Measurements from ENCODE around the gene PI4KA.

DNA sequence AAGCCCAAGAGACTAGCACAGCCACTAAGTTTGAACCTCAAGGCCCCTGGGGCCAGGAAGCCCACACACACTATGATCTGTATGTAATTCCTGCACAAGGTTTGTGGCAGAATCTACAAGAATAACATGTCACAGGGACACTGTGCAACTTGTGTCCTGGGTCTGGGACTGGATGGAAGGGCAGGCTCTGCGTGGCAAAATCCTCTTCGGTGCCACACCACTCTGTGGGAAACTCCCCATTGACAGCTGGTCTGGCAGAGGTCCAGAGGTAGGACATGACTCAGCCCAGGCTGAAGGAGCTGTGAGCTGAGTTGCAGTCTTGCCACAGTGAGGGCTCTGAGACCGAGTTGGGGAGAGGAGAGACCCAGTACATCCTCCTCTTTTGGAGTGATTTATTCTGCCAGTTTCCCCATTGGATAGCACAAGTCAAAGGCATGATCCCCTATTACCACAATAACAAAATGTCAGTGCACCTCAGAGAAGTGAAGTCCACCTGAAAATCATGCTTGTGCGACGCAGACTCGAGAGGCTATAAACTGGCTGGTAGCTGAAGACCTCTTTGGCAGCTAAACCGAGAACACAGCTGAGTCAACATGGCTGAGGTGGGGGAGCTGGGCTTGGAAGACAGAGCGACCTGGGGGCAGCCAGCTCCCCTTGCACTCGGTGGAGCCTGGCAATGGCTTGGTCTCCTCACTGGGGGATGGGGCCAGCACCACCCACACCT is 108.0 kb downstream of the PI4KA start:
- TF ChIP-seq, protein P1, sequence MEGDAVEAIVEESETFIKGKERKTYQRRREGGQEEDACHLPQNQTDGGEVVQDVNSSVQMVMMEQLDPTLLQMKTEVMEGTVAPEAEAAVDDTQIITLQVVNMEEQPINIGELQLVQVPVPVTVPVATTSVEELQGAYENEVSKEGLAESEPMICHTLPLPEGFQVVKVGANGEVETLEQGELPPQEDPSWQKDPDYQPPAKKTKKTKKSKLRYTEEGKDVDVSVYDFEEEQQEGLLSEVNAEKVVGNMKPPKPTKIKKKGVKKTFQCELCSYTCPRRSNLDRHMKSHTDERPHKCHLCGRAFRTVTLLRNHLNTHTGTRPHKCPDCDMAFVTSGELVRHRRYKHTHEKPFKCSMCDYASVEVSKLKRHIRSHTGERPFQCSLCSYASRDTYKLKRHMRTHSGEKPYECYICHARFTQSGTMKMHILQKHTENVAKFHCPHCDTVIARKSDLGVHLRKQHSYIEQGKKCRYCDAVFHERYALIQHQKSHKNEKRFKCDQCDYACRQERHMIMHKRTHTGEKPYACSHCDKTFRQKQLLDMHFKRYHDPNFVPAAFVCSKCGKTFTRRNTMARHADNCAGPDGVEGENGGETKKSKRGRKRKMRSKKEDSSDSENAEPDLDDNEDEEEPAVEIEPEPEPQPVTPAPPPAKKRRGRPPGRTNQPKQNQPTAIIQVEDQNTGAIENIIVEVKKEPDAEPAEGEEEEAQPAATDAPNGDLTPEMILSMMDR (IDR thresholded peaks at IDR 0.05; ENCODE audit: poor library complexity, severe bottlenecking), result no peak
- TF ChIP-seq SMC3 (conservative IDR thresholded peaks at IDR 0.05; ENCODE audit: poor library complexity) (no peak), EP300 (conservative IDR thresholded peaks at IDR 0.05; ENCODE audit: poor library complexity, severe bottlenecking) (no peak), RAD21 (conservative IDR thresholded peaks at IDR 0.05) (no peak), TAF1 (IDR thresholded peaks at IDR 0.05; ENCODE audit: low read depth) (no peak), EZH2 (IDR thresholded peaks at IDR 0.05; ENCODE audit: borderline replicate concordance, insufficient read depth, low read length, poor library complexity, severe bottlenecking) (no peak), POLR2AphosphoS5 (IDR thresholded peaks at IDR 0.05) (no peak), MXI1 (conservative IDR thresholded peaks at IDR 0.05; ENCODE audit: poor library complexity, severe bottlenecking) (no peak)
- TF ChIP-seq, protein P2, sequence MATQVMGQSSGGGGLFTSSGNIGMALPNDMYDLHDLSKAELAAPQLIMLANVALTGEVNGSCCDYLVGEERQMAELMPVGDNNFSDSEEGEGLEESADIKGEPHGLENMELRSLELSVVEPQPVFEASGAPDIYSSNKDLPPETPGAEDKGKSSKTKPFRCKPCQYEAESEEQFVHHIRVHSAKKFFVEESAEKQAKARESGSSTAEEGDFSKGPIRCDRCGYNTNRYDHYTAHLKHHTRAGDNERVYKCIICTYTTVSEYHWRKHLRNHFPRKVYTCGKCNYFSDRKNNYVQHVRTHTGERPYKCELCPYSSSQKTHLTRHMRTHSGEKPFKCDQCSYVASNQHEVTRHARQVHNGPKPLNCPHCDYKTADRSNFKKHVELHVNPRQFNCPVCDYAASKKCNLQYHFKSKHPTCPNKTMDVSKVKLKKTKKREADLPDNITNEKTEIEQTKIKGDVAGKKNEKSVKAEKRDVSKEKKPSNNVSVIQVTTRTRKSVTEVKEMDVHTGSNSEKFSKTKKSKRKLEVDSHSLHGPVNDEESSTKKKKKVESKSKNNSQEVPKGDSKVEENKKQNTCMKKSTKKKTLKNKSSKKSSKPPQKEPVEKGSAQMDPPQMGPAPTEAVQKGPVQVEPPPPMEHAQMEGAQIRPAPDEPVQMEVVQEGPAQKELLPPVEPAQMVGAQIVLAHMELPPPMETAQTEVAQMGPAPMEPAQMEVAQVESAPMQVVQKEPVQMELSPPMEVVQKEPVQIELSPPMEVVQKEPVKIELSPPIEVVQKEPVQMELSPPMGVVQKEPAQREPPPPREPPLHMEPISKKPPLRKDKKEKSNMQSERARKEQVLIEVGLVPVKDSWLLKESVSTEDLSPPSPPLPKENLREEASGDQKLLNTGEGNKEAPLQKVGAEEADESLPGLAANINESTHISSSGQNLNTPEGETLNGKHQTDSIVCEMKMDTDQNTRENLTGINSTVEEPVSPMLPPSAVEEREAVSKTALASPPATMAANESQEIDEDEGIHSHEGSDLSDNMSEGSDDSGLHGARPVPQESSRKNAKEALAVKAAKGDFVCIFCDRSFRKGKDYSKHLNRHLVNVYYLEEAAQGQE (IDR thresholded peaks at IDR 0.05; ENCODE audit: borderline replicate concordance), result no peak
